Amygdala (tissue), 56 donors: ENCODE results near the gene RNF130.
A peak's percentile ranks its signal among the peaks of the same experiment; 100 is the strongest.

Experiments
- DNase-seq, 56 donors: peaks; one replicate each; lab custom pipeline; 2025; lab: John Stamatoyannopoulos, UW

Gene RNF130

GRCh38 chr5:179930788-179931473, 140.6 kb downstream of the RNF130 start:
- peak in 1 of 56 donors; percentile 34 for DNase-seq

- DNase-seq, result no peak
Measured at GRCh38 chr5:179927824-179928223, 143.7 kb downstream of the RNF130 start.

GRCh38 chr5:179926657-179927056, 144.9 kb downstream of the RNF130 start:
- no peak for DNase-seq

GRCh38 chr5:179923436-179923835, 148.1 kb downstream of the RNF130 start:
- no peak for DNase-seq

GRCh38 chr5:179920175-179920574, 151.4 kb downstream of the RNF130 start:
- DNase-seq, result no peak

- DNase-seq, result no peak
Measured at GRCh38 chr5:179919487-179920060, 152.0 kb downstream of the RNF130 start.

- DNase-seq, result no peak
Measured at GRCh38 chr5:179918742-179919486, 152.6 kb downstream of the RNF130 start.

- DNase-seq, result no peak
Measured at GRCh38 chr5:179916523-179916922, 155.0 kb downstream of the RNF130 start.

- DNase-seq, result no peak
Measured at GRCh38 chr5:179915406-179915935, 156.1 kb downstream of the RNF130 start.

- DNase-seq, result no peak
Measured at GRCh38 chr5:179914032-179914755, 157.4 kb downstream of the RNF130 start.

- DNase-seq, result no peak
Measured at GRCh38 chr5:179913461-179913860, 158.1 kb downstream of the RNF130 start.

GRCh38 chr5:179912951-179913350, 158.6 kb downstream of the RNF130 start:
- peak in 8 of 56 donors; percentile 8 to 58 (median 39) for DNase-seq

- DNase-seq, result no peak
Measured at GRCh38 chr5:179912386-179912785, 159.2 kb downstream of the RNF130 start.

GRCh38 chr5:179909224-179909623, 162.3 kb downstream of the RNF130 start:
- DNase-seq, result no peak

- DNase-seq, result peak in 1 of 56 donors; percentile 9
Measured at GRCh38 chr5:179908528-179908927, 163.0 kb downstream of the RNF130 start.

GRCh38 chr5:179907556-179908324, 163.8 kb downstream of the RNF130 start, which contains the start of gene TBC1D9B:
TSS of gene TBC1D9B (minus strand) at chr5:179907897. CDS start at chr5:179907821, 76 bp downstream.
- peak in 40 of 56 donors; percentile 11 to 71 (median 50) for DNase-seq

- DNase-seq, result peak in 9 of 56 donors; percentile 7 to 39 (median 28)
Measured at GRCh38 chr5:179906795-179907555, 164.6 kb downstream of the RNF130 start.

- no peak for DNase-seq
Measured at GRCh38 chr5:179906294-179906794, 165.2 kb downstream of the RNF130 start.

- no peak for DNase-seq
Measured at GRCh38 chr5:179905161-179905560, 166.4 kb downstream of the RNF130 start.
